CD4-positive, alpha-beta T cell treated with Interleukin-1 beta for 1 hour (primary cell): ENCODE measurements around the gene SLC25A47.
"Not testable (repeated sequence)": the region's sequence is repeated elsewhere in the genome, so short reads cannot be mapped to it uniquely, and the experiment has no call there.

ENCODE experiments used
- DNase-seq, 2 donors: peaks; one replicate each; pipeline ENCODE4 v3.0.0-alpha.2; 2020 to 2022

The SLC25A47 gene

DNA sequence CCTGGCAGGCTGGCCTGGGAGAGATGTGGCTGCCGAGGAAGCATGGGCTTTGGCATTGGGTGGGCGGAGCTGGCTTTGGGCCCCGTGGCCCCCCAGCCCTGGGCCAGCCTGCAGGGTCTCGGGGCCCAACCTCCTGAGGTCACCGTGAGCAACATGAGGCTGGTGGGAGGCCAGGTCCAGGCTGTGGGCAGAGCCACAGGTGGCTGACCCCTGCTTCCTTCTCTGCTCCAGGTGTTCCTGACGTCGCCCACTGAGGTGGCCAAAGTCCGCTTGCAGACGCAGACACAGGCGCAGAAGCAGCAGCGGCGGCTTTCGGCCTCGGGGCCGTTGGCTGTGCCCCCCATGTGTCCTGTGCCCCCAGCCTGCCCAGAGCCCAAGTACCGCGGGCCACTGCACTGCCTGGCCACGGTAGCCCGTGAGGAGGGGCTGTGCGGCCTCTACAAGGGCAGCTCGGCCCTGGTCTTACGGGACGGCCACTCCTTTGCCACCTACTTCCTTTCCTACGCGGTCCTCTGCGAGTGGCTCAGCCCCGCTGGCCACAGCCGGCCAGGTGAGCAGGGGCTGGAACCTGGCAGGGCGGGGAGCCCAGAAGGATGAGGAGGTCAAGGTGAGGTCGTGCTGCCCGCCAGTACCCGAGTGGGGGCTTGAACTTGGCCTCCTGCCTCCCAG is 5.5 kb downstream of the SLC25A47 start:
- no peak for DNase-seq

DNA sequence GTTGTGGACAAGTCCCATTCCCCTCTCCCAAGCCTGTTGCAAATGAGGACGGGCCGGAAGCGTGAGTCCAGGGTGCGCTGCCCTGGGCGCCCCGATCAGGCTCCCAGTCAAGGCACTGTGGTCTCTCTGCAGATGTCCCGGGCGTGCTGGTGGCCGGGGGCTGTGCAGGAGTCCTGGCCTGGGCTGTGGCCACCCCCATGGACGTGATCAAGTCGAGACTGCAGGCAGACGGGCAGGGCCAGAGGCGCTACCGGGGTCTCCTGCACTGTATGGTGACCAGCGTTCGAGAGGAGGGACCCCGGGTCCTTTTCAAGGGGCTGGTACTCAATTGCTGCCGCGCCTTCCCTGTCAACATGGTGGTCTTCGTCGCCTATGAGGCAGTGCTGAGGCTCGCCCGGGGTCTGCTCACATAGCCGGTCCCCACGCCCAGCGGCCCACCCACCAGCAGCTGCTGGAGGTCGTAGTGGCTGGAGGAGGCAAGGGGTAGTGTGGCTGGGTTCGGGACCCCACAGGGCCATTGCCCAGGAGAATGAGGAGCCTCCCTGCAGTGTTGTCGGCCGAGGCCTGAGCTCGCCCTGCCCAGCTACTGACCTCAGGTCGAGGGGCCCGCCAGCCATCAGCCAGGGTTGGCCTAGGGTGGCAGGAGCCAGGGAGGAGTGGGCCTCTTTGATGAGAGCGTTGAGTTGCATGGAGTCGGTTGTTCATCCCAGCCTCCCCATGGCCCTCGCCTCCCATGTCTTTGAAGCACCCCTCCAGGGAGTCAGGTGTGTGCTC is 6.3 kb downstream of the SLC25A47 start:
- no peak for DNase-seq

DNA sequence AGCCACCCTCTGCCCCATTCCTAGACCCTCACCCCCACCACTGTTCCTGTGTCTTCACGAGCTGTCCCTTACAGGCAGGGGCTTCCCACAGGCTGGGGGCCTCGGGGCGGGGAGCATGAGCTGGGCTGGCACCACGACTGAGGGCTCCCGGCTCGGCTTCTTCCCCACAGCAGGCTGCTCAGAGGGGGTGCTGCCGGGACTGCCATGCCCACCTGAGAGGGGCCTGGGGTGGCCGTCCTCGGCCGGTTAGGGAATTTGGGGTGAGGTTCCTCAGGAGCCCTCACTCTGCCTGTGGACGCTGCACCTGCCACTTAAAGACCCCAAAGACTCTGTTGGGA is 6.8 kb downstream of the SLC25A47 start:
- DNase-seq = no peak

DNA sequence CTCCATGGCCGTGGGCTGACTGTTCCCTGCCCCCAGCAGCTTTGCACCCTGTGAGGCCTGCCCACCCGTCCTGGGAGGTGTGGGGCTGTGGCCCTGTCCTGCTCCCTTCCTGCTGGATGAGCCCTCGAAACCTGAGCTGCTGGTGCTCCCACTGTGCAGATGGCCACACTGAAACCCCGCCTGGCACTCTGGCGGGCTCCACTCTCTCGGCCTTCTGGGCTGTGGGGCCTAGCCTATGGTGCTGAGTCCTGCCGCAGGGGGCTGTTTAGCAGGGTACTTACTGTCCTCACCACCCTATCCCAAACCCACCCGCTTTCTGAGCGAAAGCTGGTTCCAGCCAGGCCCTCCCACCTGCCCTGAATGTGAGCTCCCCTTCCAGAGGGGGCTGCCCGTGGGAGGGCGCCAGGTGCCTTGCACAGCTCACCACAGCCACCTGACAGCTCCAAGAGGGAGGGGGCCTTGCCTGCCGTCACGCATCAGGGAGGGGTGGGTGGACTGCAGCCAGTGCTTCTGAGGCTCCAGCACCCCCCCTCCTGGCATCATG is 7.3 kb downstream of the SLC25A47 start:
- DNase-seq = no peak

DNA sequence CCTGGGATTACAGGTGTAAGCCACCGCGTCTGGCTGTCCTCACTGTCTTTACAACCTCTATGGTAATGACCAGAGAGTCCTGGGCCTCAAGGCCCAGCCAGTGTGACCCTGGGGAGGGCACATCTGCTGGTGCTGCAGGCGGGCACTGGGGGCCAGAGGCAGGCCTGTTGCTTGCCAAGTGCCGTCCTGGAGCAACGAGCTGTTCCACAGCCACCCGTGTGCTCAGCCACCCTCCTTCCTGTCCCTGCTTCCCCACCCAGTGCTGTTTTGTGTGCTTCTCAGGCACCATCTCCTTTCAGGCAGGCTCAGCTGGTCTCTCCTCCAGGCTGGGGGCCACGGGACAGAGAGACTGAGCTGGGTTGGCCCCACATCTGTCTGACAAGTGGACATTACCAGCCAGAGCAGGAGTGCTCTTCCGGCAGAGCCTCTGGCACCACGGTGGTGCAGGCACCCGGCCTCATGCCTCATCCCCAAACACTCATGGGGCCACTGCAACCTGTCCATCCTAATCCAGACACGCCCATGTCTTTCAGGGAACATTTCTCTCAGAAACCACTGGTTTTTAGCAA is 9.0 kb downstream of the SLC25A47 start:
- no peak for DNase-seq

DNA sequence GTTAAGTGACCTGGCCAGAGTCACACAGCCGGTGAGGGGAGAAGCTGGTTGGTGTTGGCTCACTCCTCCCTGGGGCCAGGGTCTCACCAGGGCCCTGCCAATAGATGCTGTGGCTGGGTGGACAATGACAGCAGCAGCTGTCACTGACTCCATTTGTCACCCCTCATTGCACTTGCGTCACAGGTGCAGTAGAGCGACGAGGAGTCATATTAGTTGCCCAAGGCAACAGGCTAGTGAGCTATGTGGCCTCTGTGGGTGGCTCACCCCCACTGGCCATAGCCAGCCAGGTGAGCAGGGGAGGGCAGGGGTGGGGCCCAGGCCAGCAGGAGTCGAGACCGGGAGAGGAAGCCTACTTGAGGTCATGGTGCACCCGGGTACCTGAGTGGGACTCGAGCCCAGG is 9.7 kb downstream of the SLC25A47 start:
- no peak for DNase-seq

DNA sequence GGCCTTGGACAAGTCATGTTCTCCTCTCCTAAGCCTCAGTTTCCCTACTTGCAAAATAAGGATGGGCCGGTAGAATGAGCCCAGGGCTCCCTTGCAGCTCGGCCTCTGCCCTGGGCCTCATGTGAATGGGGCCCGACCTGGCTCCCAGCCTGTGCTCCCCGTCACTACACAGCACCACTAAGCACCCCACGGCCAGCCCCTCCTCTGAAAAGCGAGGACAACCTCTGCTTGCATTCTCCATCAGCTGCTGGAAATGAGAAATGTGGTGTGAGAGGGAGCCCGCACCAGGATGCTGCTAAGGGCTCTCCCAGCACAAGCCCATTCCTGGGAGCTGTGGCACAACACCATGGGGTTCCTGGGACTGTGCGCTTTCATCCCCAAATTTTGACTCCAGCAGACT is 10.2 kb downstream of the SLC25A47 start:
- DNase-seq = no peak

DNA sequence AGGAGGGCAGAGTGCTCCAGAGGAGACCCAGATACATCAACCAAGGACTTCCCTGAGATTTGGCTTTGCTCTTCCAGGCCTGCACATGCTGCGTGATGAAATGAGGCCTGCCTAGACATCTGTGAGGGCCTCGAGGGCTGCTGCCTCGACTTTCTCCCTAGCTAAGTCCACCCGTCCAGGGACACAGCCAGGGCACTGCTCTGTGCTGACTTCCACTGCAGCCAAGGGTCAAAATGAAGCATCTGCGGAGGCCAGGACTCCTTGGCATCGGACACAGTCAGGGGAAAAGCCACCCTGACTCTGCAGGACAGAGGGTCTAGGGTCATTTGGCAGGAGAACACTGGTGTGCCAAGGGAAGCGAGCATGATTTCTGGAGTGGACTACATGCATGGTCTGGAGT is 10.7 kb downstream of the SLC25A47 start:
- DNase-seq = no peak

DNA sequence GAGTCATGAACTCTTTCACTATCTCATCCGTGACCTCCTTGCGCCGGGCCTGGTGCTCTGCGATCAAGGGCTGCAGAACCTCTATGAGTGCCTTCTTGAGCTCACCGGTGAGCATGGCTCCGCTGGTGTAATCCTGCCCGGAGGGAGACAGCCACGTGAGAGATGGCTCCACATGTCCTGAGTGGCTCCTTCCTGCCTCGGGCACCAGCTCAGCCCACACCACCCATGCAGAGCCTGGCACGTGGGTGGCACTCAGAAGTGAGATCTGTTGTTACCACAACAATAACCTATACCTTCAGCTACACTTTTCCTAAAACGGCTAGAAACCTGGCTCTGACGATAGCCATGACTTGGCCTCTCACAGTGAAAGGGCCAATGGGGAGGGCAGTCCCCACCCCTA is 11.8 kb downstream of the SLC25A47 start:
- no peak for DNase-seq

DNA sequence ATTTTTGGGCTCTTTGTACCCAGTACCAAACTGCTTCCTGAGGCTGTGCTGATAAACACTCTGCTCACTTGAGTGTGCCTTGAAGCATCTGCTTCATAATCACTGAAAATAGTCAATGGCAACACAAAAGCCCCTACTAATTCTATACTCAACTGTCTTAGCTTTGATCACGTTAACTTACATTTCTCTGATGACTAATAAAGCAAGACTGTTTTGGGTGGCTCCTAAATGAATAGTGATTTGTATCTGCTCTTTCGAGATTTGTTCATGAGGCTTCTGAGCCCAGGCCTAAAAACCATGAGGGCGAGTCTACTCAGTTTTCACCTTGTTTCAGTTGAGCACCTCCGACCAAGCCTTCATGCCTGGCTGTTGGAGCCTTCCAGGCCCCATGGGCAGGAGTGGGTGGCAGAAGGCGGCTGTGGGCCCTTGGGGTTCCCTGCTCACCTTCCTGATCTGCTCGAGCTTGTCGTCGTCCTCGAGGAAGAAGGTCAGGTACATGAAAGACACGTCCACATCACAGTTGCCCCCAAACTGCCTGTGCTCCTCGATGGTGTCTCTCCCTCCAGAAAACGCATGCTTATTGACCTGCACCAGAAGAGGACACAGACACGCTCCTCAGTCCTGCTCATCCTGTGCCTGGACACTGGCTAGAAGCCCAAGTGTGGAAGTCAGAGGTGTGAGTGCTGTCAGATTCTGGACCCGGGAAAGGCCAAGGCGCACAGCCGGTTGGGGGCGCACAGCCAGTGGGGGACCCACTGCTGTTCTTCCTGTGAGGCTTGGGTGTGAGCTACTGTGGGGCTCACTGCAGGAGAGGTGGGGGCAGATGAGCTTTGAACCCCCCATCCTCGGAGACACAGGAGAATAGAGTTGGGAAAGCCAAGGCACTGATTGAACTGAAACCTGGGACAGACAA is 13.7 kb downstream of the SLC25A47 start:
- no peak for DNase-seq

DNA sequence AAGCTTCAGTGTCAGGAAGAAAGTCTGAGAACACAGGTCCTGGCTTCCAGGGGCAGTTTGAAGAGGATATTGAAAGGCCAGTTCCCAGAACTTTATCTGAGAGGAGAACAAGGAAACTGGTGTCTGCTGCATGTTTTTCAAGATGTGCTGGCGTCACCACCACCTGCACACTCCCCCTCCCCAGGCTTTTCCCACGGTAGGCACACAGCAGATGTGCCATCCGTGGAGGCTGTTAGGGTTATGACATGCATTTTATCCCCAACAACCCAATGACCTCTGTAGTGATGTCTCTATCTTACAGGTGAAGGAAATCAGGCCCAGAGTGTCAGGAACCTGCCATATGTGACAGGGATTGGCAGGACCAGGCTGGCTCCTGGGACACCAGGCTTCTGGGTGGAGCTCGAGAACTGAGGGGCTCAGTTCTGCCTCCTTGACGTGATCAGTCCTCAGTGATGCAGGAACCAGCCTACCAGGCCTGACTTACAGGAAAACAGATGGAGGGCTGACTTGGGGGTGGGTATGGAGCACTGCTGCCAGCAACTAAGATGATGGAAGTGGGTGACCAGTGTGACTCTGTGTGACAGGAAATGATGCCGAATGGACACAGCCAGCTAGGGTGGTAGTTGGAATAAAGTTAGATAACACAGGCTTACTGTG is 16.8 kb downstream of the SLC25A47 start:
- DNase-seq = no peak

DNA sequence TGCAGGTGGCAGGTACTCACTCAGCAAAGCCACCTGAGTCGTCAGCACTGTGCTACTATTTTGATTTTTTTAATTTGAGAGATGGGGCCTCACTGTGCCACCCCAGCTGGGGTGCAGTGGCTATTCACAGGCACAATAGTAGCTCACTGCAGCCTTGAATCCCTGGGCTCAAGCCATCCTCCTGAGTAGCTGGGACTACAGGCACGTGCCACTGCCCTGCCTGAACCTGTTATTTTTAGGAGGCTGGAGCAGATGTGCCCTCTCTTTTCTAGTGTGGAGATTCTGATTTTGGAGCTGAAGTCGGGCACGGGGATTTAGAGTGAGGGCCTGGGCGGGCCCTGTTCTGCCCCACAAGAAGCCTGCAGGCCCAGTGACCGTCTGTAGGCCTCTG is 17.3 kb downstream of the SLC25A47 start:
- DNase-seq = no peak

DNA sequence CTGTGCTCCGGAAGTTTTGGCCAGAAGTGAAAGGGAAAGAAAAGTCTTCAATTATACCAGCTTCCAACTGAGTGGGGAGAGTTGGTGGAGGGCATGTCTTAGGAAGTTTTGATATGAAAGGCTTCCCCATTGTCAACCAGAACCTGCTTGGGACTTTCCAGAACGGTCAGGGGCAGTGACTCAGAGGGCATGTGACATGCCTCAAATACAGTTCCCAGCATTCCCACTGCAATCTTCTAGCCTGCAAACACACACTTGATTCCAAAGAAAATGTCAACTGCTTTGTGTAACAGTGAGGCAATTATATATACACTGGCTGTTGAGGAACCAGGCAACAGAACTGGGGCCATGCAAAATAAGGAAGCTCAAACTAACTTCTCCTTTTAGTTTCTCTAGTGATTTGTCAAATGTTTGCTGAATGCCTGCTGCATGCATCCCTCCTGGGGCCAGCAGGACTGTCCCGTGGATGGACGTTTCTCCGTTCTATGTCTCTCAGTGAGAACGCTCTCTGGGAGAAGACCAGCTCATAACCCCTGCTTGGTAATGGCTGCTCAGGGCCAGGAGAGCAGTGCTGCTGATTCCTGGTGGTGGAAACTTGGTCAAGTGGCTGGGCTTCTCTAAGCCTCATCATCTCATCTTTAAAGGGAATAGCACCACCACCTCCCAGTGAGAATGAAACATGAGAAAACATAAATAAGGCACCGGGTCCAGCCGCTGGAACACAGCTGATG is 18.3 kb downstream of the SLC25A47 start:
- DNase-seq = peak; percentile 20 to 73

DNA sequence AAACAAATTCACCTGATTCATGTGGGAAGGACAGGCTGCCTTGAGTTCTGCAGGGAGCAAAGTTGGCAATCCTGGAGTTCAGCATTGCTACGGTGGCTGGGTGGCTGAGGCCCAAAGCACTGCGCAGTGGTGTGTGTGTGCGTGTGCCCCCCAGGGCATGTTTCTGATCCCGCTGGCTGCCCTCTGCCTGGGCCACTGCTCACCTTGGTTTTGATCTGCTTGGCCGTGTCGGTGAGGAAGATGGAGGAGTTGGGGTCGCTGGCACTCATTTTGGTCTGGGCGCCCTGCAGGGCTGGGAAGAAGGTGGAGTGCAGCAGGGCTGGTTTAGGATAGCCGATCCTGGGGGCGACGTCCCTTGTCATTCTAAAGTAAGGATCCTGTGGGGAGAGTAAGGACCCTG is 19.1 kb downstream of the SLC25A47 start:
- no peak for DNase-seq

DNA sequence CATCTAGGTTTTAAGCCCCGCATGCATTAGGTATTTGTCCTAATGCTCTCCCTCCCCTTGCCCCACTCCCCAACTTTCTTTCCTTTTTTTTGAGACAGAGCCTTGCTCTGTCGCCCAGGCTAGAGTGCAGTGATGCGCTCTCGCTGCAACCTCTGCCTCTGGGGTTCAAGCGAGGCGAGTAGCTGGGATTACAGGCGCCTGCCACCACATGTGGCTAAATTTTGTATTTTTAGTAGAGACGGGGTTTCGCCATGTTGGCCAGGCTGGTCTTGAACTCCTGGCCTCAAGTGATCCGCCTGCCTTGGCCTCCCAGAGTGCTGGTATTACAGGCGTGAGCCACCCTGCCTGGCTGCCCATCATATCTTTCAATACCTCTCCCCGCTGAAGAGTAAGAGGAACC is 19.7 kb downstream of the SLC25A47 start:
- DNase-seq = not testable (repeated sequence)

DNA sequence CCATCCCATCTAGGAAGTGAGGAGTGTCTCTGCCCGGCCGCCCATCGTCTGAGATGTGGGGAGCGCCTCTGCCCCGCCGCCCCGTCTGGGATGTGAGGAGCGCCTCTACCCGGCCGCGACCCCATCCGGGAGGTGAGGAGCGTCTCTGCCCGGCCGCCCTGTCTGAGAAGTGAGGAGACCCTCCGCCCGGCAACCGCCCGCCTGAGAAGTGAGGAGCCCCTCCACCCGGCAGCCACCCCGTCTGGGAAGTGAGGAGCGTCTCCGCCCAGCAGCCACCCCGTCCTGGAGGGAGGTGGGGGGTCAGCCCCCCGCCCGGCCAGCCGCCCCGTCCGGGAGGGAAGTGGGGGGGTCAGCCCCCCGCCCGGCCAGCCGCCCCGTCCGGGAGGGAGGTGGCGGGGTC is 21.5 kb downstream of the SLC25A47 start:
- DNase-seq = not testable (repeated sequence)

DNA sequence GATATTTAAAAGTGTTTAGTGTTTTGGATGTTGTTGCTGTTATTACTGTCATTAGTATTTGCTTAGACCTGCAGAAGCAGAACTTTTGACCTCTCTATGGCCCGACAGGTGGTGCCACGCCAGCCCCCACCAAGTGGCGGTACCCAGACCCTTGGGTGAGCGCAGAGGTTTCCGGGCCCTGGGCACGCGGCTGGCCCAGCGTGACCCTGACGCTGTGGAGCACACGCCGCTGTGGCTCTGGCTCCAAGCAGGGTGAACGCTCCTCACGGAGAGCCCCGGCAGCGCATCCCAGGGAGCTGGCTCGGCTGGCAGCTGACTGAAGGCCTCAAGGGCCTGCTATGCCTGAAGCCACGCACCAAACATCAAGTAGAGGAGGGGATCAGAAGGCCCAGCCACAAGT is 22.6 kb downstream of the SLC25A47 start:
- no peak for DNase-seq

DNA sequence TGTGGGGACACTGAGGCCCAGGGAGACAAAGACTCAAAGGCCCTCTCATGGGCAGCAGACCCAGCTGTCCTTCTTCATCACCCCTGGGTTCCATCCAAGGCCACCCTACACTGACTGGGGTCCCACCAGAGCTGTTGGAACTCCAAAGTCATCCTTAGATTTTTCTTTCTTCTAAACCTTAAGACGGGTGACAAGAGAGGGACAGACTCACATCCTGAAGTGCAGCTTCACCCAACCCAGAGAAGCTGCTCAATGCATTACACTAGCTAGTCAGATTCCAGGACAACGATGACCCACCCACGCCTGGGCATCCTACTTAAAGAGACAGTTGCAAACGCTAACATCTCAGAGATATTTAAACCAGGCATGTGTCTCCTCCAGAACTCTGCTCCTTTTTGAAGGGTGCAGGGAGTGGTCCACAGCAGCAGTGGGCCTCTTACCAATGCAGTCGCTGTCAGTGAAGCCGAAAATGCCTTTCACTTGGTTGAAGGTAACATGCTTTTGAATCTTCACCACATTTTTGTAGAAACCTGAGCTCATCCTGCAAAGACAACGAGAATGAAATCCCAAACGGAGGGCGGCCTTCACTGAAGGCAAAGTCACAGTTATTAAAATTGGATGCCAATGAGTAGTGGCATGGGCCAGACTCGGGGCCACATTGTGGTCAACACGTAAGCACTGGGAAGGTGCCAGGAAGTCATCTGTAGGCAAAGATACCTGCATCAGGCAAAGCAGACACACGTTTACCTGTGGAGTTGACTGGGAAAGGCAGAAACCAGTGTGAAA is 23.4 kb downstream of the SLC25A47 start:
- no peak for DNase-seq

DNA sequence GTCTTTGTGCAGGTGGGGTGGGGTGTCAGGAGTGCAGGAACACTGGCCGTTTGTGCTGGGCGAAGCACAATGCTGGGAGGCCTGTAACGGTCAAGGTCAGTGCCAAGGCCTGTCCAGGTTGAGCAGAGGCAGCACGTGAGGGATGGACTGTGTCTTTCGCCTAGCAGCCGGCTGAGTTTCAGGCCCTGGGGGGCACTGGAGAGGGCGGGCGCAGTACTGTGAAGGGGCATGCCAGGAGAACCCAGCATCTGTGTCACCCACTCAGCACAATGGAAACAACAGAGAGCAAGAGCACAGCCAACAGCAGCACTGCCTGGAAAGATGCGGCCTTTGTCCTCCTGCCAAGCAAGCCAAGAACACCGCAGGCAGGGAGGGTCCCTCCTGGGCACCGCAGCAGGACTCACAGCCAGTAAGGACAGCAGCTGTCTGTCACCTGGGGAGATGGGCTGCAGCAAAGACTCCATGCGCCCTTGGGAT is 25.2 kb downstream of the SLC25A47 start:
- no peak for DNase-seq

DNA sequence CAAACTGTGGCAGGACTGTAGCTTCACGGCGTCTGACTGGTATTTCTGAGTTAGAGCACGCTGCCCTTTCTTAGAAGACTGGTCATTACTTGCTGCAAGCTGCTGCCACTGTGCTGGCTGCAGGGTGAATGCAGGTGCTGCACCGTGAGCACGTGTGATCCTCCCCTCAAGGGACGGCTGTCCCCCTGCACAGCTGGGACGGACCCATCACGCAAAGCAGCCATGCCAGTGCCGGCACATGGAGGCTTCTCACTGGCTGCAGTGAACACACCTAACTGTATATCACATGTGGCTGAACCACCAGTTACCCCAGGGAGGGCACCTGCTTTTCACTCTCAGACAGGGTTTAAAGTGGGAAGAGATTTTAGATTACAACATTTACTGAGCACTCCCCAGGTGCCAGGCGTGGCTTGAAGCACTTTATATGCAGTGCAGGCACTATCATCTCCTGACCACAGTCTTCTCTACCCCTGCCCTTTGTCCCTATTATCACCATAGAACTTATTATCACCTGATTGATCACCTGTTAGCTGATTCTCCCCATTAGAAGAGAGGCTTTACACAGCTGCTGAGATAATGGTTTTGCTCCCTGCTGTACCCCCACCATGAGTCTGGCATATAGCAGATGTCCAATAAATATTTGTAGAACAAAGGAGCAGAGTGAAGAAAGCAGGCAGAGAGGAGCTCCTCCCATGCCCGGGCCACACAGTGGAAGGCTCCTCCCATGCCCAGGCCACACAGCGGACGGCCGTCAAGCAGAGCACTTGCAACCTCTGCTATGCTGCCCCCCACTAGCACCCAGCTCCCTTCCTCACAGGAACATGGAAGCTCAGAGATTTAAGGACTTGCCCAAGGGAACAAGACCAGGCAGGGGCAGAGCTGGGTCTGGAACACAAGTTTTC is 25.9 kb downstream of the SLC25A47 start:
- DNase-seq = no peak
